B cell (primary cell): Measurements from ENCODE around the gene KHNYN. TPM values are rescaled to one million over a fixed set of nuclear protein-coding genes. Genes with fewer than 3 reads are reported as not detected.

Experiments used
- ATAC-seq: fragments of 200-7000 bp; cut with Tn5 transposase; one replicate; pipeline ENCODE4 v1.10.0; 2021; ENCODE audit warnings: low read depth, mild to moderate bottlenecking, moderate number of reproducible peaks, moderate library complexity
- CTCF ChIA-PET: fragments of 350-600 bp; sonication (Branson Sonifier 250); formaldehyde crosslinking; loops from one replicate; lab custom pipeline; 2021; ENCODE audit warnings: antibody characterized with exemption, inconsistent platforms; lab: Charles Lee
- POLR2A ChIA-PET: fragments of 350-600 bp; sonication (Branson Sonifier 250); formaldehyde crosslinking; loops from one replicate; lab custom pipeline; 2021; ENCODE audit warnings: antibody characterized with exemption; lab: Charles Lee
- DNase-seq: peaks from one replicate; pipeline ENCODE4 v3.0.0; 2013
- H2AFZ ChIP-seq: 2 replicates; pipeline ENCODE4 v1.6.1; 2012; ENCODE audit warnings: mild to moderate bottlenecking, low read depth, low read length; ENCODE audit not compliant: insufficient read depth, poor library complexity, severe bottlenecking
- H3K27ac ChIP-seq, 2 donors: 1 replicate in 1 of 2; 2 replicates in 1 of 2; pipeline ENCODE4 v1.5.1; 2012 to 2013; ENCODE audit warnings: low read length in 2 of 2, mild to moderate bottlenecking in 2 of 2, moderate library complexity in 1 of 2
- H3K27me3 ChIP-seq, 4 experiments: fragments of 200-600 bp in 1 of 4; sonication (generic) in 1 of 4; replicated peaks in 1 of 4; 1 replicate in 2 of 4; 2 replicates in 2 of 4; pipeline versions ENCODE4 v1.6.1 to v1.7.0; 2013 to 2016; ENCODE audit warnings: low read length in 3 of 4, mild to moderate bottlenecking in 2 of 4, mixed read lengths in 1 of 4, moderate library complexity in 1 of 4; ENCODE audit not compliant: insufficient read depth in 4 of 4, control insufficient read depth in 3 of 4; ENCODE audit errors: control extremely low read depth in 1 of 4
- H3K36me3 ChIP-seq, 2 experiments: replicated peaks in 1 of 2; 1 replicate in 1 of 2; 2 replicates in 1 of 2; pipeline versions ENCODE4 v1.6.1 to v1.7.1; 2013; ENCODE audit warnings: low read length in 1 of 2; ENCODE audit not compliant: insufficient read depth in 2 of 2, control insufficient read depth in 1 of 2; ENCODE audit errors: control extremely low read depth in 1 of 2, extremely low read depth in 1 of 2
- H3K4me1 ChIP-seq, 2 donors: fragments of 200-600 bp in 1 of 2; sonication (generic) in 1 of 2; 1 replicate in 1 of 2; 2 replicates in 1 of 2; pipeline versions ENCODE4 v1.5.1 to v1.6.1; 2013 to 2017; ENCODE audit warnings: low read length in 2 of 2; ENCODE audit not compliant: control insufficient read depth in 2 of 2, insufficient read depth in 2 of 2
- H3K4me2 ChIP-seq: replicated peaks from 2 replicates; pipeline ENCODE3; 2012; ENCODE audit warnings: mild to moderate bottlenecking, low read depth, low read length; ENCODE audit not compliant: poor library complexity, severe bottlenecking
- H3K4me3 ChIP-seq, 5 experiments: fragments of 200-600 bp in 1 of 5; sonication (generic) in 1 of 5; 1 replicate in 3 of 5; 2 replicates in 2 of 5; pipeline versions ENCODE4 v1.5.1 to v1.7.0; 2011 to 2016; ENCODE audit warnings: low read length in 4 of 5, mild to moderate bottlenecking in 4 of 5, low read depth in 2 of 5, control low read depth in 1 of 5, moderate library complexity in 1 of 5; ENCODE audit not compliant: insufficient read depth in 1 of 5; ENCODE audit errors: control extremely low read depth in 1 of 5, extremely low read depth in 1 of 5
- H3K79me2 ChIP-seq: fragments of 200-600 bp; sonication (generic); one replicate; pipeline ENCODE4 v1.6.0; 2016; ENCODE audit warnings: low read length; ENCODE audit not compliant: control insufficient read depth, insufficient read depth
- H3K9ac ChIP-seq: fragments of 200-600 bp; sonication (generic); 2 replicates; pipeline ENCODE4 v1.6.1; 2017; ENCODE audit warnings: mild to moderate bottlenecking, low read length, moderate library complexity
- H3K9me3 ChIP-seq, 3 donors: one replicate each; pipeline versions ENCODE4 v1.6.1 to v1.7.1; 2013; ENCODE audit warnings: low read length in 2 of 3; ENCODE audit not compliant: control insufficient read depth in 2 of 3, insufficient read depth in 1 of 3; ENCODE audit errors: control extremely low read depth in 1 of 3
- H4K20me1 ChIP-seq: 2 replicates; pipeline ENCODE4 v1.6.0; 2012; ENCODE audit warnings: mild to moderate bottlenecking, low read length; ENCODE audit not compliant: insufficient read depth, control insufficient read depth, poor library complexity, severe bottlenecking
- H3K27ac Mint-ChIP-seq: one replicate; pipeline ENCODE4 v1.8.0; 2021; ENCODE audit warnings: mixed read lengths
- H3K27me3 Mint-ChIP-seq: one replicate; pipeline ENCODE4 v1.8.0; 2021; ENCODE audit warnings: mixed read lengths
- H3K4me1 Mint-ChIP-seq: one replicate; pipeline ENCODE4 v1.8.0; 2021; ENCODE audit warnings: mixed read lengths
- H3K4me3 Mint-ChIP-seq: one replicate; pipeline ENCODE4 v1.8.0; 2021; ENCODE audit warnings: mixed read lengths
- H3K9me3 Mint-ChIP-seq: one replicate; pipeline ENCODE4 v1.8.0; 2022; ENCODE audit warnings: mixed read lengths; ENCODE audit not compliant: insufficient read depth
- EZH2 ChIP-seq: IDR thresholded peaks from 2 replicates; pipeline ENCODE4 v1.6.1; 2012; ENCODE audit warnings: borderline replicate concordance, low read depth, mild to moderate bottlenecking, moderate library complexity, low read length; ENCODE audit not compliant: insufficient read depth, poor library complexity, severe bottlenecking
- WGBS: methylation state at CpG from one replicate; pipeline ENCODE4 v1.1.5; 2013; ENCODE audit warnings: missing lambda C conversion rate; ENCODE audit not compliant: insufficient coverage; 5-methylcytosine and 5-hydroxymethylcytosine counted together
- intact Hi-C: fragments of 100-400 bp; cut with micrococcal nuclease; formaldehyde crosslinking; loops from one replicate; pipeline ENCODE4 v1.10.0; 2022
- polyA plus RNA-seq: library from polyadenylated mRNA; depleted of rRNA; stranded (reverse); fragments of >200 nt; gene quantifications from 2 replicates; pipeline ENCODE4 v1.2.3, GENCODE V29; 2012
- total RNA-seq, 2 donors: library from RNA; stranded (reverse); fragments of 120-200 nt in 1 of 2; gene quantifications; 1 replicate in 1 of 2; 2 replicates in 1 of 2; pipeline versions ENCODE4 v1.2.3 to v1.2.4, GENCODE V29; 2013 to 2022
- TF ChIP-seq, protein P1 (sequence below): fragments of 200-600 bp; IDR thresholded peaks from one replicate; pipeline ENCODE4 v1.8.0; 2022; ENCODE audit warnings: antibody characterized with exemption, mild to moderate bottlenecking

Gene KHNYN
- total and polyA plus RNA-seq, 2 donors (not counting 1 experiment from before 2014, with no cell fraction given): 74.4 to 184 TPM

DNA sequence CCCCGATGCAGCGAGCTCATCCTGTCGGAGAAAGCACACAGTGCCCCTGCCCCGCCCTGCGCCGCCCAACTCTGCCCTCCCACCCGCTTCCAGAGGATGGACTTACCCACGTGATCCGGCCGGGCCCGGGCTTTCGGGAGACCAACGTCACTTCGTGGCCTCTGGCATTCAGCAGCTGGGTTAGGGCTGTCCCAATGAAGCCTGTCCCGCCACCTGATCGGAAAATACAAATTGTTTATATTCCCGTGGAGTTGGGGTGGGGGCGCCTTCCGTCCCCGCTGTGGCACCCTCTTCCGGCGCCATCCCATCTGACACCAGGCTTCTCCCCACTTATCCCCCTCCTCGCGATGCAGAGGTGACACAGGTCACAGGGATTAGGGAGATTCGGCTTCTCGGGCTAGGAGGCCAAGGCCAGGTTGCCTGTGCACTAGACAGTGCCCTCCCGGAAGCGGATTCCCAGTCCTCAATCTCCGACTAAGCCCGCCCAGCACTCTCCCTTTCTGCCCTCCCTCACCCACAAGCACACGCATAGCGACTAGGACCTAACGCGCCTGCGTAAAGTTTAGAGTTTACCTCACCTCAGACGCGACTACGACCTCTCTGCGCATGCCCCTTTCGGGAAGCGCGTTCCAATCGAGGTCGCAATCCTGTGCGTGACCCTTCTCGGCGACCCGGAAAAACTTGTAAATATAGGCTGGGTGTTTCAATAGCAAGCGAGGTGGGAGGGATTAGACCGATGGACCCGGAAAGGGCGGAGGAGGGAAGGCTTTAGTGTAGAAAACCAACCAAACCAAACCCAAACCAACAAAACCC is 12.7 kb downstream of the KHNYN start, which contains the start of gene SDR39U1:
Gene SDR39U1, minus strand, starts transcription at position 537 of the 813 bp plus-strand sequence. Its CDS starts 7 bp downstream, at position 530.
- peak within 1 kb of the TSS; percentile 86 for H3K4me2 ChIP-seq
- H3K27ac ChIP-seq: peak within 1 kb of the TSS; percentile 96
- peaks cover 20 to 29% of the 10 kb centered on the region in 2 donors for H3K4me1 ChIP-seq
- H2AFZ ChIP-seq: peak within 1 kb of the TSS; percentile 72
- ATAC-seq: peak; percentile 89
- no peaks in the 10 kb centered on the region for H3K27me3 ChIP-seq
- peak within 1 kb of the TSS; percentile 89 for H3K9ac ChIP-seq
- peak; percentile 99 for DNase-seq
- Mint-ChIP-seq H3K27ac (peak within 1 kb of the TSS; percentile 98), H3K9me3 (no peaks in the 10 kb centered on the region), H3K4me3 (peak within 1 kb of the TSS; percentile 97), H3K4me1 (peaks cover 48% of the 10 kb centered on the region), H3K27me3 (no peaks in the 10 kb centered on the region)
- no peak for TF ChIP-seq EZH2
- TF ChIP-seq, protein P1, sequence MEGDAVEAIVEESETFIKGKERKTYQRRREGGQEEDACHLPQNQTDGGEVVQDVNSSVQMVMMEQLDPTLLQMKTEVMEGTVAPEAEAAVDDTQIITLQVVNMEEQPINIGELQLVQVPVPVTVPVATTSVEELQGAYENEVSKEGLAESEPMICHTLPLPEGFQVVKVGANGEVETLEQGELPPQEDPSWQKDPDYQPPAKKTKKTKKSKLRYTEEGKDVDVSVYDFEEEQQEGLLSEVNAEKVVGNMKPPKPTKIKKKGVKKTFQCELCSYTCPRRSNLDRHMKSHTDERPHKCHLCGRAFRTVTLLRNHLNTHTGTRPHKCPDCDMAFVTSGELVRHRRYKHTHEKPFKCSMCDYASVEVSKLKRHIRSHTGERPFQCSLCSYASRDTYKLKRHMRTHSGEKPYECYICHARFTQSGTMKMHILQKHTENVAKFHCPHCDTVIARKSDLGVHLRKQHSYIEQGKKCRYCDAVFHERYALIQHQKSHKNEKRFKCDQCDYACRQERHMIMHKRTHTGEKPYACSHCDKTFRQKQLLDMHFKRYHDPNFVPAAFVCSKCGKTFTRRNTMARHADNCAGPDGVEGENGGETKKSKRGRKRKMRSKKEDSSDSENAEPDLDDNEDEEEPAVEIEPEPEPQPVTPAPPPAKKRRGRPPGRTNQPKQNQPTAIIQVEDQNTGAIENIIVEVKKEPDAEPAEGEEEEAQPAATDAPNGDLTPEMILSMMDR: no peak
- intact Hi-C loops: loop anchor here (1.0 to 5.0 kb wide), 8 partner anchors 11 to 1142 kb away; partner anchors contain the start of genes AP1G2, DCAF11, GMPR2 and NEDD8
- H3K36me3 ChIP-seq: peaks cover 0 to 35% of the 10 kb centered on the region in 2 experiments
- peaks cover 28% of the 10 kb centered on the region for H3K79me2 ChIP-seq
- WGBS: under 1% methylated on average over 41 of the region's 52 CpGs
- CTCF ChIA-PET: interaction anchor here (0.7 to 5.0 kb wide), 7 partner anchors 12 to 255 kb away, joined by 3 to 56 read pairs (median 4); partner anchors contain the start of genes CBLN3, KHNYN and RIPK3
- peak within 1 kb of the TSS; percentile 86 to 98 (median 94) for H3K4me3 ChIP-seq
- H3K9me3 ChIP-seq: no peaks in the 10 kb centered on the region
- peaks cover 43% of the 10 kb centered on the region for H4K20me1 ChIP-seq
- POLR2A ChIA-PET: interaction anchor here (0.7 to 2.2 kb wide), 5 partner anchors 11 to 200 kb away, joined by 3 to 18 read pairs (median 7); partner anchors contain the start of genes CBLN3, KHNYN and TINF2
